Midbrain (tissue), 1 donor: ENCODE results near the gene CSPG5.
A peak's percentile ranks its signal among the peaks of the same experiment; 100 is the strongest.

Experiments
- DNase-seq: peaks from one replicate; lab custom pipeline; 2025; lab: John Stamatoyannopoulos, UW

CSPG5 gene

DNA sequence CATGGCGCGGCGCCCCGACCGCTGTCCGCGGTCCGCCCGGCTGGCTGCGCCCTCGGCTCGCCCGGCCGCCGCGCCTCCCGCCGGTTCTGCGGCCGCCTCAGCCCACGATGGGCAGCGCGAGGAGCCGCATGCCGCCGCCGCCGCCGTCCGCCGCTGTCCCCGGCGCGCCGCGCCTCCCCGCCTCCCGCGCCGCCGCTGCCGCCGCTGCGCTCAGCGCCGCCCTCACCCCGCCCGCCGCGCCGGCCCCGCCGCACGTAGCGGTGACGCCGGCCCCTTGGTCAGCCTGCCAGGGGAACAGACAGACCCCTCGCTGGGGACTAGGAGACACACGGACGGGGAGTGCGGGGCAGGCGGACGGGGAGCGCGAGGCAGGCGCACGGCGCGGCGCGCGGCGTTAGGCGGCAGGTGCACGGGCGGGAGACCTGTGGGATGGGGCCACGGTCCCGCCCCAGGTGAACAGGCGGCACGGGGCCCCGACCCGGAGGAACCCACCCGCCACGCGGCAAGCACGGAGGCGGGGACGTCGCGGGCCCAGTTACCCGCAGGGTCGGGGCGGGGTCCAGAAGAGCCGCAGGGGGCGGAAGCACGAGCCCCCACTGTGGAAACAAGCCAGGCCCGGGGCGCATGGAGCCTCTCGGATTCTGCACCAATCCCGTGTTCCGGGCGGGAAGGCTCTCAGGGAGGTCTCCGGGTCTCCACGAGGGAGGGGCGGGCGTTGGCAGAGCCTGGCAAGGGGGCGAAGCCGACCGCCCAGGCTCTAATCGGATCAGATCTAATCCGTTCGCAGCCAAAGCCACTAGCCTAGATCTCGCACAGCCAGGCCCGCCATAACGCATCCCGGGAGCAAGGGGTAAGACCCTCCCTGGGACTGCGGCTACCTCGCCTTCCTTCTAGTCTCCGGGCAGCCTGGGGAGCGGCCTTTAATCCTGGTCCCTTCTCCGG, at the start of gene CSPG5:
Gene CSPG5 (minus strand): TSS at position 175 of the 942 bp plus-strand sequence. CDS start 172 bp downstream, at position 3.
- DNase-seq, result peak; percentile 15

DNA sequence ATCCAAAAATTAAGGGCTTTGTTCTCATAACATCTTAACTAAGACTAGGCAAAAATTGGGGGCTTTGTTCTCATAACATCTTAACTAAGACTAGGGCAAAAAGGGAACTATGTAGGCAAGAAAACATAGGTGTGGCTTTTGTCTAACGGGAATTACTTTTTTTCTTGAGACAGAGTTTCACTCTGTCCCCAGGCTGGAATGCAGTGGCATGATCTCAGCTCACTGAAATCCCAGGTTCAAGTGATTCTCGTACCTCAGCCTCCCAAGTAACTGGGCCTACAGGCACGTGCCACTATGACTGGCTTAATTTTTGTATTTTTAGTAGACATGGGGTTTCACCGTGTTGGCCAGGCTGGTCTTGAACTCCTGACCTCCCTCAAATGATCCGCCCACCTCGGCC, 49.8 kb upstream of the CSPG5 start:
- DNase-seq, result no peak

DNA sequence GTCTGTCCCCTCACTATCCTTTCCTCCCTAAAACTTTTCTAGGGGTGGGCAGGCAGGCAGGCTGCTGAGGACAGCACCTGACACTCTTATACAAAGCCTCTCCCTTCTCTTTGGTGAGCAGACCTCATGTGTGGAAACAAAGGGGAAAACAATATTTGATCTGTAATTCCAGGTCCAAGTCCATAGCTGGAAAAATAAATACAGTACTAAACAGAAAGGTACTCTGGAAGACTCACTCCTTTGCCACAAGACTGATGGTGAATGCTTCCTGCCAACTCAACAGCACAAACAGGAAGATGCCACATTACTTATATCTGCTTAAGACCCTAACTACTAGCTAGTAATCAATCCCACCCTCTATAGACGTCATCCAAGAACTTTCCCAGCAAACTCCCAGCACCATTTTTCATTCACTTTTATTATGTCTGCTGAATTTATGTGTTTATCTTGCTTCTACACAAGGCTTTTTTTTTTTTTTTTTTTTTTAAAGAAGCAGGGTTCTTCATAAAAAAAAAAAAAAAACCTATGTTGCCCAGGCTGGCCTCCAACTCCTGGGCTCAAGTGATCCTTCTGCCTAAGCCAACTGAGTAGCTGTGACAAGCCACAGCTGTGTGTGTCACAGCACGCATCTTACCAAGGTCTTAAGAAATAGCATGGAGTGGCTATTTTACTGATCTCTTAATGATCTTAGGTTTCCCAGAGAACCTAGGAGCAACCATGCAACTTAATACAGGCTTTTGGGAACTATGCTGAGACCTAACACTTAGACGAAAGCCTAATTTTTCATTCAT, 44.2 kb upstream of the CSPG5 start:
- no peak for DNase-seq

DNA sequence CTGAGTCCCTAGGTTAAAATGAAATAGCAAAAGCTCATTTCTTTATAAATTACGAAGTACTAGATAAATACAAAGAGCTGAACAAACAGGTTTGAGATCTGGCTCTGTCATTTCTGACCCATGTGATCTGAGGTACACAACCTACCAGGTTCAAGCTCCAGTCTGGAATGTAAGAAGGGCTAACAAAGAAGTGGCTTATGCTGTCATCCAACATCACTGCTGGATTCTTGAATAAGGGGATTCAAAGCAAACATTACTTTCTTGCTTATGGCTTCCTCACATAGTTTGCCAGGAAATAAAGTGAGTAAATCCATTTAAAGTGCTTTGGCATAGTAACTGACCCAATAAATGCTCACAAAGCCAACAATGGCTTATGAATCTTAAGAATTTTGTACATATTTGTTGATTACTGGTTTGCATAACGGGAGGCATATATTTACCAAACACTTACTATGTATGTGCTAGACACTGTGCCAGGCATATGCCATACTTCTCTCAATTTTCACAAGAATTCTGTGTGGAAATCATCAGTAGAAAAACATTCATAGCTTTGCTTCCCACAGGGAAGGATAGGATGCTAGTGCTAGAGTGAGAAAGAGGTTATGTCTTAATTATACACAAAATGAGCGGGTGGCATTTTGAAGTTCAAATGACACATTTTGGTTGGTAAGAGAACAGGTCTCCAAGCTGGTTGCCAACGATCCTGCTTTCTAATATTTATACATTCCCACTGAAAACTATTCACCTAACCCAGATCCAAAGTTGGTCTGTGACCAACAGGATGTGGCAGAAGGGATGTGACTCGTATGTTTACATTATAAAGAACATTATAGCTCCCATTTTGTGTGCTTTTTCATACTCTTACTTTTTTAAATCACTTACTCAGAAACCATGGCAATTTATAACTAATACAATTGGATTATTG, 38.7 kb upstream of the CSPG5 start:
- no peak for DNase-seq

GRCh38 chr3:47614788-47615187, 36.1 kb upstream of the CSPG5 start:
- no peak for DNase-seq

GRCh38 chr3:47613722-47614121, 35.1 kb upstream of the CSPG5 start:
- peak; percentile 45 for DNase-seq

DNA sequence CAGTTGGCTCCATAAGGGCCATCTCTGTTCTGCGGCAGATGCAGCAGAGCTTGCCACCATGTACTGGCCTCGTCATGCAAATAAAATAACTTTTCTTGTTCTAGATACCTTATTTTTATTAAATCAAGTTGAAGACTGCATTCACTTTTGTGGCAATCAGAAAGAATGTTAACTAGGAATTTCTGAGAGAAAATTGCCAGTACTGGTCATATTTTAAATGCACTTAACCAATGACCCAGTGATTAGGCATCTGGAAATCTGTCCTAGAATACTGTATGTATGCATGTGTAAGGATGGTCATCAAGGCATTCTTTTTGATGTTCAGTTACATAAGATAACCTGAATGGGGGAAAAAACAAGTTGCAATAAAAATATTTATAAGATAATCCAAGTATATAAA, 34.2 kb upstream of the CSPG5 start:
- no peak for DNase-seq

- no peak for DNase-seq
Measured at GRCh38 chr3:47612178-47612577, 33.5 kb upstream of the CSPG5 start.

- DNase-seq, result no peak
Measured at GRCh38 chr3:47611576-47611975, 32.9 kb upstream of the CSPG5 start.

- no peak for DNase-seq
Measured at GRCh38 chr3:47610583-47610982, 31.9 kb upstream of the CSPG5 start.

DNA sequence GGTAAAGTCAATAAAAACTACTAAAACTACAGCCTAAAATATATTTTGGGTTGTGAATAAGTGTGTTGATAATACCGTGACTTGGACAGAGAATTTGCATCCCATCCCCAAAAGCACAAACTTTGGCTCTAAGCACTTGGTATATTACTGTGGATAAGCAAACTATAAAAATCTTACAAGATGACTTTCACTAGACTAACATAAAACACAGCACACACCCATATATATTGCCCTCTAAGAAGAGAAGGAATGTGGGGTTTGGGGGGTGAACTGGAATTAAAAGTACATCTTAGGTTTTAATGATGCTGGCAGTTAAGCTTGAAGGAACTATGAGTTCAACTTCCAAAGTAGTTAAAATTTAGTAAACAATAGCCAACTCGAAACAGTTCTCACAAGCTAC, 28.7 kb upstream of the CSPG5 start:
- no peak for DNase-seq

DNA sequence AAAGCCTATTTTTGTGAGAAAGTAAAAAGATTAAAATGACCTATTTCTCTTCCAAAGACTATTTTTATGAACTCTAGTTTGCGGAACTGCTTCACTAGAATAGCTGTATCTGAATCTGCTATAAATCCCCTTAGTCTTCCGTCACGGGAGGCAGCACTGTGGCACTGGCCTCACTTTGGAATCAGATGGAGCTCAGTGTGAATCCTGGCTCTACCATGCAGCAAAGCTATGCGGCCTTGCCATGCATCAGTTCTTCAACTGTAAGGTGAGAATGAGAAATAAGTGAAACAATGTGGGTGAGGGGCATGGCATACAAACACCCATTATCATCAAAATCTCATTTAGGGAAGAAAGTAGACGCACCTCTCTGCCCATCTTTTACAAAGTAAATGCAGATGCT, 27.5 kb upstream of the CSPG5 start:
- no peak for DNase-seq

DNA sequence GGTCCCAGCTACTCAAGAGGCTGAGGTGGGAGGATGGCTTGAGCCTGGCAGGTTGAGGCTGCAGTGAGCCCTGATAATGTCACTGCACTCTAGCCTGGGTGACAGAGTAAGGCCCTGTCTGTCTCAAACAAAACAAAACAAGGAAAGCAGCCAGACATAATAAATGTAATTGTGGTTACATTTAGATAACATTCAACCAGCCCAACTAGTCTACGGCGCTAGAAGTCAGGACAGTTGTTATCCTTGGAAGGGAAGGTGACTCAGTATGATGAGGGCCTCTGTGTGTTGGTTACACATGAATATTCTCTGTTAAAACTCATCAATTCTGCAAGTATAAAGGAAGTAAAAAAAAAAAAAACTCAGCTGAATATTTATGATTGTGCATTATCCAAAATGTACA, 27.0 kb upstream of the CSPG5 start:
- DNase-seq, result no peak

DNA sequence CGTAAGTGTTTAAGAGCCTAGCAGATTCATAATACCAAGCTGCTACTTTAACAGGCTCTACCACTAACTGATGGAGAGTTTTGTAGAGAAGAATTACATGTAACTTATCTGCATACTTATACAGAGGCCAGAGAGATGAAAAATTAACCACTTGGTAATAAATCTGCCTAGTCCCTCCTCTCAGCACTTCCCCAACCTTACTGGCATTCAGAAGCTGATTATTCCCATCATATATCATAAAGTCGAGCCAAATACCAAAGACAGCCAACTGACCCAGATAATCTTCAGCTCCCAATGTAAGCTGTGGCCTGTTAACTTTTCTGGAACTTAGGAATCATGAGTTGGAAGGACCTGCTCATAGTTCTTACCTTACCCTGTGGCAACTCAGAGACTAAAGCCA, 25.5 kb upstream of the CSPG5 start:
- no peak for DNase-seq

GRCh38 chr3:47603332-47603731, 24.7 kb upstream of the CSPG5 start:
- no peak for DNase-seq

DNA sequence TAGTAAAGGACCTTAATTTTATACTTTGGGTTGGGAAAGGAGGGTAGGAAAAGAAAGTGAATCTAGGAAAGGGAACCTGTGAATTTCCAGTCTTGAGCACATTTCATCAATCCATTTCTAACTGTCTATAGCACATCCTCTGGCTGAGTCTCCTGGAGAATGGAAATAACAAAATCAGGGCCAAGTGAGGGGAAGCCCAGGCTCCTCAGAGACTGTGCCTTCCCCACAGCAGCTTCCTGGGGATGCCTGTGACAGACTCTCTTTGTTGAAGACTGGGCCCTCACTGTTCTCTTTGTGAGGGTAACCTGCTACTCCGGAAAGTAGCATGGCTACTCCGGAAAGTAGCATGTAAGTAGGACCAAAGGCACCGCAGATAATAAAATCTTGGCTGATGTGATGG, 22.6 kb upstream of the CSPG5 start:
- peak; percentile 47 for DNase-seq

DNA sequence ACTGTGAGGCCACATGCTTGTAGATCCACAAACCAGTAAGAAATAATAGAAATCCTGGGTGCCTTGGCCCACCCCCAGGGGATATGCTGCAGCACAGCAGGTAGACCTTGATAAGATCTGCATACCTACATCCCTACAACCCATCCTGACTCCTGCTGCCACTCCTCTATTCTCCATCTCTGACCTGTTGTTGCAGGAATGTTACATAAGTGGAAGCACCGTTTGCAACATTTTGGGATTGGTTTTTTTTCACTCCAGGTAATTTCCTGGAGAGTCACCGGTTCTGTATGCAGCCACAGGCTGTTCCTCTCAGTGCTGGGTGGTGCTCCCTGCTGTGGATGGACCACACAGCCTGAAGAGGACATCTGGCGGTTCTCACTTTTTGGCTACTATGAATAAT, 16.1 kb upstream of the CSPG5 start:
- DNase-seq, result no peak

DNA sequence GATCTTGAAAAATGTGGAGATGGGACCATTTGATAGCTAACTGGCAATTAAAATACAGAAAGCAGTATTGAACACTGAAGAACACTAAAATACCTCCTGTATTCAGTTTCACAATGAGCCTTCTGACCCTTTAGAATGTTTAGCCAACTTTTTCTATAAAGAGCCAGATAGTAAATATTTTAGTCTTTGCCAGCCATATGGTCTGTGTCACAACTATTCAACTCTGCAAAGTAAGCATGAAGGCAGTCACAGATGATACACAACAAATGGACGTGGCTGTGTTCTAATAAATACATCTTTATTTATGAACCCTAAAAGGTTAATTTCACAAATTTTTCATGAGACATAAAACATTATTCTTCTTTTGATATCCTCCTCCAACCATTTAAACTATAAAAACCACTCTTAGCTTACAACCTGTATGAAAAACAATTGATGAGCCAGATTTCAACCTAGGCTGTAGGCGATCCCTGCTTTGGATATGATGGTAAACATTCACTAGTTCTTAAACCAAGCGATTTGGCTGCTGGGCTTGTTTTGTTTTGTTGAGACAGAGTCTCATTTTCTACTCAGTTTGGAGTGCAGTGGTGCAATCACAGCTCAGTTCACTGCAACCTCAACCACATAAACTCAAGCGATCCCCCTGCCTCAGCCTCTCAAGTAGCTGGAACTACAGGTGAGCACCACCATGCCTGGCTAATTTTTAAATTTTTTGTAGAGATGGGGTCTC, 13.6 kb upstream of the CSPG5 start:
- DNase-seq, result no peak

DNA sequence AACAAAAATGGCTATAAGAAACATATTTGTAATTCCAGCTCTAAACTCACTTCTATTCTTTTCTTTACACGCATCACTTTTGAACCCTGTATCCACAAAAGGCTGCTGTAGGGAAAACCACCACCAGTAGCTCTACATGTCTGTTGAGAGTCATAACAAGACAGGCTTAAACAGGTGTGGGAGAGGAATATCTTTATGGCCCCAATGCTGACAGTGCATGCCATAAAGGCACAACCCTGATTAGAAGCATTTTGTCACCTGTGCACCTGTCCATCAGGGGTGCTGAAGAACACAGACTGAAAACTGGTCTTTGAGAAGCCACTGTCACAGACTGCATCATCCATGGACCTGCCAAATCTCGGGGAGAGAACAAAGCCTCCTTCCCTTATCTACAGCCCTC, 11.6 kb upstream of the CSPG5 start:
- DNase-seq, result no peak

DNA sequence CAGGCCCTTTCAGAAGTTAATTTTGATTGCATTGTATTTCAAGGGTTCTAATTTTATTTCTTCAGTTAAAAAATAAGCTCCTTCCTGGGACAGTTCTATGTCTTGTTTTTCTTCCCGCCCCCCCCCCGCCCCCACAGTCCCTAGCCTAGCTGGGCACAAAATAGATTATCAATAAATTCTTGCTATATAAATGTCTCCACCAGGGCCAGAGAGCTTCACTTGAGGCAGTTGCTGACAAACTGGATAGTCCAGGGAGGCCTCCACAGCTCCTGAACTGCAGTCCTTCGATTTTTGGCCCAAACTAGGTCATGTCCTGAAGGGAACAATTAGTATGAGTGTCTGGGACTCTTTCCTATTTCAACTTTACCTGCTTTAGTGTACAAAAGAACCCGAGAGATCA, 9.9 kb upstream of the CSPG5 start:
- DNase-seq, result no peak

DNA sequence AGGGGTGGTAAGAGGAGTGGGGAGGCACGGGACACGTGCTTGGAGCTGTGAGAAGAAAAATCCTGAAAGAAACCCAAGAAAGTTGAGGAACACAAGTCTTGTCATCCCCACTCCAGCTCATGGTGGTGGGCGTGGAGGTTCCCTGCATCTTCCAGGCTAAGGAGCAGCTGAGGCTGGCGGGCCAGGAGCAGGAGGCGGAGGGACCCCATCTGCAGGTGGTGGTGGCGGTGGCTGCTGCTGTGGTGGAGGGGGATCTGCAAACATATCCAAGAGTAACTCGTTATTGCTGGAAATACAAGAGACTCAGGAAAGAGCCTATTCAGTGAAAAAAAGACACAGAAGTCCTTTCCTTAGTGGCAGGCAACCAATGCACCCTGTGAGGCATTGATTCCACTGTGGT, 9.4 kb upstream of the CSPG5 start:
- no peak for DNase-seq
